ENCODE data around the gene COMMD3.
A peak's percentile ranks its signal among the peaks of the same experiment; 100 is the strongest.
"Not testable (repeated sequence)": the region's sequence is repeated elsewhere in the genome, so short reads cannot be mapped to it uniquely, and the experiment has no call there.

Gene COMMD3

GRCh38 chr10:22316286-22317075 lies at the start of gene COMMD3:
Gene COMMD3, plus strand, starts transcription at chr10:22316388. Its CDS starts 30 bp downstream, at chr10:22316418.
- peak; percentile 85 for DNase-seq

- no peak for DNase-seq
Measured at GRCh38 chr10:22268503-22268902, 47.7 kb upstream of the COMMD3 start.

GRCh38 chr10:22271786-22272185 lies 44.4 kb upstream of the COMMD3 start:
- no peak for DNase-seq

GRCh38 chr10:22278441-22278782 lies 37.8 kb upstream of the COMMD3 start:
- DNase-seq = no peak

- DNase-seq = no peak
Measured at GRCh38 chr10:22280078-22280477, 36.1 kb upstream of the COMMD3 start.

- DNase-seq = no peak
Measured at GRCh38 chr10:22285130-22285529, 31.1 kb upstream of the COMMD3 start.

GRCh38 chr10:22293747-22294404 lies 22.3 kb upstream of the COMMD3 start:
- DNase-seq = no peak

GRCh38 chr10:22294694-22295093 lies 21.5 kb upstream of the COMMD3 start:
- no peak for DNase-seq

GRCh38 chr10:22301193-22301592 lies 15.0 kb upstream of the COMMD3 start:
- DNase-seq = no peak

GRCh38 chr10:22303461-22303860 lies 12.7 kb upstream of the COMMD3 start:
- no peak for DNase-seq

- no peak for DNase-seq
Measured at GRCh38 chr10:22305721-22306120, 10.5 kb upstream of the COMMD3 start.

GRCh38 chr10:22308390-22308789 lies 7.8 kb upstream of the COMMD3 start:
- peak; percentile 52 for DNase-seq

- no peak for DNase-seq
Measured at GRCh38 chr10:22309180-22310000, 6.8 kb upstream of the COMMD3 start.

- not testable (repeated sequence) for DNase-seq
Measured at GRCh38 chr10:22310012-22310411, 6.2 kb upstream of the COMMD3 start.

GRCh38 chr10:22310928-22311327 lies 5.3 kb upstream of the COMMD3 start:
- no peak for DNase-seq

GRCh38 chr10:22314852-22315251 lies 1.3 kb upstream of the COMMD3 start:
- no peak for DNase-seq

- DNase-seq = no peak
Measured at GRCh38 chr10:22315455-22316285, 518 bp upstream of the COMMD3 start.

GRCh38 chr10:22317076-22317370 lies 835 bp downstream of the COMMD3 start:
- no peak for DNase-seq

GRCh38 chr10:22317771-22318565 lies 1.8 kb downstream of the COMMD3 start:
- no peak for DNase-seq

- DNase-seq = no peak
Measured at GRCh38 chr10:22318772-22319171, 2.6 kb downstream of the COMMD3 start.

- no peak for DNase-seq
Measured at GRCh38 chr10:22319547-22319979, 3.4 kb downstream of the COMMD3 start.

- no peak for DNase-seq
Measured at GRCh38 chr10:22319980-22320558, 3.9 kb downstream of the COMMD3 start.
